CD14-positive monocyte (primary cell): ENCODE data around the gene PEAK1. TPM values are rescaled to one million over a fixed set of nuclear protein-coding genes. Genes with fewer than 3 reads are reported as not detected.

Source experiments
- DNase-seq, 3 donors: peaks; one replicate each; pipeline ENCODE4 v3.0.0-alpha.2; 2011 to 2022
- H2AFZ ChIP-seq: 2 replicates; pipeline ENCODE4 v1.6.0; 2012; ENCODE audit warnings: mild to moderate bottlenecking, low read depth, low read length, inconsistent platforms; ENCODE audit not compliant: insufficient read depth, poor library complexity, severe bottlenecking
- H3K27ac ChIP-seq, 2 donors: 1 replicate in 1 of 2; 2 replicates in 1 of 2; pipeline ENCODE4 v1.5.1; 2012 to 2013; ENCODE audit warnings: low read length in 2 of 2, control low read depth in 1 of 2, inconsistent platforms in 1 of 2, low read depth in 1 of 2, mild to moderate bottlenecking in 1 of 2
- H3K27me3 ChIP-seq, 2 donors: one replicate each; pipeline versions ENCODE4 v1.6.0 to v1.6.1; 2011 to 2013; ENCODE audit warnings: low read length in 2 of 2; ENCODE audit not compliant: control insufficient read depth in 2 of 2, insufficient read depth in 2 of 2
- H3K36me3 ChIP-seq, 2 donors: replicated peaks in 1 of 2; 1 replicate in 1 of 2; 2 replicates in 1 of 2; pipeline versions ENCODE4 v1.5.1 to v1.6.1; 2012 to 2013; ENCODE audit warnings: low read length in 2 of 2, control low read depth in 1 of 2, inconsistent platforms in 1 of 2, mild to moderate bottlenecking in 1 of 2; ENCODE audit not compliant: insufficient read depth in 2 of 2, control insufficient read depth in 1 of 2
- H3K4me1 ChIP-seq, 2 donors: 1 replicate in 1 of 2; 2 replicates in 1 of 2; pipeline versions ENCODE4 v1.5.1 to v1.6.1; 2012 to 2013; ENCODE audit warnings: low read length in 2 of 2, control low read depth in 1 of 2, inconsistent platforms in 1 of 2, mild to moderate bottlenecking in 1 of 2, moderate library complexity in 1 of 2; ENCODE audit not compliant: insufficient read depth in 2 of 2, control insufficient read depth in 1 of 2
- H3K4me2 ChIP-seq: replicated peaks from 2 replicates; pipeline ENCODE3; 2012; ENCODE audit warnings: low read length, moderate library complexity, mild to moderate bottlenecking; ENCODE audit not compliant: poor library complexity, severe bottlenecking; ENCODE audit errors: extremely low read depth
- H3K4me3 ChIP-seq, 3 experiments: fragments of 200-600 bp in 1 of 3; sonication (generic) in 1 of 3; replicated peaks in 1 of 3; 1 replicate in 2 of 3; 2 replicates in 1 of 3; pipeline ENCODE4 v1.5.1; 2011 to 2013; ENCODE audit warnings: low read length in 3 of 3, mild to moderate bottlenecking in 3 of 3, control low read depth in 2 of 3, low read depth in 2 of 3, inconsistent platforms in 1 of 3, moderate library complexity in 1 of 3
- H3K79me2 ChIP-seq: 2 replicates; pipeline ENCODE4 v1.6.0; 2012; ENCODE audit warnings: mild to moderate bottlenecking, control low read depth, inconsistent platforms, low read length, moderate library complexity; ENCODE audit not compliant: insufficient read depth
- H3K9ac ChIP-seq: 2 replicates; pipeline ENCODE4 v1.6.0; 2017; ENCODE audit warnings: low read length, mild to moderate bottlenecking; ENCODE audit not compliant: insufficient read depth, poor library complexity, severe bottlenecking
- H3K9me3 ChIP-seq, 2 donors: replicated peaks in 1 of 2; 1 replicate in 1 of 2; 2 replicates in 1 of 2; pipeline versions ENCODE4 v1.5.1 to v1.6.1; 2012 to 2013; ENCODE audit warnings: low read length in 2 of 2, control low read depth in 1 of 2; ENCODE audit not compliant: control insufficient read depth in 1 of 2, insufficient read depth in 1 of 2
- H4K20me1 ChIP-seq: 2 replicates; pipeline ENCODE4 v1.6.0; 2012; ENCODE audit warnings: mild to moderate bottlenecking, low read length, control low read depth, moderate library complexity; ENCODE audit not compliant: insufficient read depth
- H3K27ac Mint-ChIP-seq, 7 donors: one replicate each; pipeline ENCODE4 v1.8.0; 2020; ENCODE audit warnings: mild to moderate bottlenecking in 7 of 7, mixed read lengths in 7 of 7, moderate library complexity in 6 of 7, inconsistent platforms in 2 of 7
- H3K27me3 Mint-ChIP-seq, 3 donors: one replicate each; pipeline ENCODE4 v1.8.0; 2021 to 2022; ENCODE audit warnings: low read depth in 3 of 3, mild to moderate bottlenecking in 3 of 3, mixed read lengths in 3 of 3, moderate library complexity in 3 of 3, inconsistent platforms in 1 of 3
- H3K36me3 Mint-ChIP-seq, 2 donors: one replicate each; pipeline ENCODE4 v1.8.0; 2020; ENCODE audit warnings: mixed read lengths in 2 of 2, inconsistent platforms in 1 of 2, mild to moderate bottlenecking in 1 of 2
- H3K4me1 Mint-ChIP-seq: one replicate; pipeline ENCODE4 v1.8.0; 2020; ENCODE audit warnings: mild to moderate bottlenecking, mixed read lengths
- H3K4me3 Mint-ChIP-seq, 2 donors: one replicate each; pipeline ENCODE4 v1.8.0; 2020; ENCODE audit warnings: mild to moderate bottlenecking in 2 of 2, mixed read lengths in 2 of 2, moderate library complexity in 1 of 2
- H3K9me3 Mint-ChIP-seq, 7 donors: one replicate each; pipeline ENCODE4 v1.8.0; 2020 to 2022; ENCODE audit warnings: mixed read lengths in 7 of 7, mild to moderate bottlenecking in 6 of 7, moderate library complexity in 6 of 7, inconsistent platforms in 2 of 7
- CTCF ChIP-seq: fragments of 200-600 bp; IDR thresholded peaks from one replicate; pipeline ENCODE4 v1.8.0; 2022; ENCODE audit warnings: antibody characterized with exemption, mild to moderate bottlenecking
- WGBS: methylation state at CpG from one replicate; pipeline ENCODE4 v1.1.5; 2013; ENCODE audit warnings: missing lambda C conversion rate; ENCODE audit not compliant: insufficient coverage; 5-methylcytosine and 5-hydroxymethylcytosine counted together
- intact Hi-C, 2 donors: fragments of 100-400 bp; cut with micrococcal nuclease; formaldehyde crosslinking; loops; one replicate each; pipeline versions ENCODE4 v1.15.0 to v1.15.1; 2023
- polyA plus RNA-seq, 3 donors: library from polyadenylated mRNA; depleted of rRNA in 1 of 3; unstranded in 2 of 3; stranded (reverse) in 1 of 3; fragments of 300-500 nt in 2 of 3; fragments of >200 nt in 1 of 3; fragmentation: Illumina TruSeq in 2 of 3; gene quantifications; 1 replicate in 2 of 3; 2 replicates in 1 of 3; pipeline ENCODE4 v1.2.3, GENCODE V29; 2012 to 2021

Gene PEAK1
- polyA plus RNA-seq, 3 donors = 0.85 to 8.7 (median 1.1) TPM

GRCh38 chr15:77454265-77454664 is 34.4 kb upstream of the PEAK1 start:
- H3K27ac Mint-ChIP-seq = no peak overlapping the region
- H3K9me3 ChIP-seq = no peaks in the 10 kb centered on the region
- no CpG with 5 or more reads among the region's 1 CpG for WGBS

GRCh38 chr15:77446840-77447390 is 27.0 kb upstream of the PEAK1 start:
- no CpG with 5 or more reads among the region's 4 CpGs for WGBS
- no peak for TF ChIP-seq CTCF
- Histone ChIP-seq H3K4me2 (no peak overlapping the region), H3K27me3 (no peaks in the 10 kb centered on the region), H3K27ac (no peak overlapping the region), H3K4me3 (no peak overlapping the region), H3K79me2 (peaks cover 23% of the 10 kb centered on the region), H3K4me1 (no peaks in the 10 kb centered on the region), H2AFZ (no peak overlapping the region), H3K9ac (no peak overlapping the region), H3K36me3 (peaks cover 0 to 3% of the 10 kb centered on the region in 2 donors), H4K20me1 (peaks cover 24% of the 10 kb centered on the region), H3K9me3 (no peaks in the 10 kb centered on the region)
- Mint-ChIP-seq H3K4me3 (no peak overlapping the region), H3K9me3 (peaks cover 0 to 1% (median 0%) of the 10 kb centered on the region in 7 donors), H3K4me1 (peaks cover 8% of the 10 kb centered on the region), H3K36me3 (peaks cover 13 to 18% of the 10 kb centered on the region in 2 donors), H3K27ac (no peak overlapping the region), H3K27me3 (no peaks in the 10 kb centered on the region)
- intact Hi-C loops = no loop called here
- no peak for DNase-seq

More at GRCh38 chr15:77454265-77454664, 34.4 kb upstream of the PEAK1 start:
- Histone ChIP-seq H3K4me3 (no peak overlapping the region), H2AFZ (no peak overlapping the region), H3K4me2 (no peak overlapping the region), H3K36me3 (peaks cover 12 to 13% of the 10 kb centered on the region in 2 donors), H4K20me1 (peaks cover 4% of the 10 kb centered on the region), H3K9ac (no peak overlapping the region), H3K79me2 (no peaks in the 10 kb centered on the region), H3K27ac (no peak overlapping the region), H3K4me1 (no peaks in the 10 kb centered on the region), H3K27me3 (no peaks in the 10 kb centered on the region)
- no peaks in the 10 kb centered on the region for H3K4me1 Mint-ChIP-seq
- DNase-seq = no peak
- no peak for TF ChIP-seq CTCF
- peaks cover 0 to 2% (median 0%) of the 10 kb centered on the region in 3 donors for H3K27me3 Mint-ChIP-seq
- no peak overlapping the region for H3K4me3 Mint-ChIP-seq
- intact Hi-C loops = no loop called here
- H3K36me3 Mint-ChIP-seq = peaks cover 10 to 17% of the 10 kb centered on the region in 2 donors
- H3K9me3 Mint-ChIP-seq = peaks cover 0 to 1% (median 0%) of the 10 kb centered on the region in 7 donors
